Measurements from ENCODE around the gene FANCE.
A peak's percentile ranks its signal among the peaks of the same experiment; 100 is the strongest.

The FANCE gene

GRCh38 chr6:35412102-35412501, 40.0 kb upstream of the FANCE start:
- Histone ChIP-seq H2AFZ (ENCODE audit: low read length) (no peak overlapping the region), H2BK120ac (ENCODE audit: low read depth, low read length) (no peak overlapping the region), H3K4me1 (ENCODE audit: control insufficient read depth in 2 of 2, insufficient read depth in 1 of 2, low read depth in 1 of 2, low read length in 2 of 2) (peaks cover 2 to 4% of the 10 kb centered on the region in 2 donors), H3K4me3 (ENCODE audit: low read length in 2 of 2) (no peak overlapping the region), H3K9ac (ENCODE audit: low read depth, low read length, poor library complexity) (no peak overlapping the region), H3K9me3 (replicated peaks in 1 of 2; ENCODE audit: control insufficient read depth in 2 of 2, insufficient read depth in 1 of 2, low read depth in 1 of 2, low read length in 2 of 2) (no peaks in the 10 kb centered on the region), H3K27ac (replicated peaks; ENCODE audit: low read length) (no peak overlapping the region), H4K91ac (ENCODE audit: low read depth, low read length, poor library complexity) (no peak overlapping the region), H3K4ac (ENCODE audit: low read length) (no peak overlapping the region), H3K23ac (ENCODE audit: low read depth, low read length, poor library complexity) (no peak overlapping the region), H3K4me2 (ENCODE audit: insufficient read depth, low read length, poor library complexity, severe bottlenecking) (no peak overlapping the region), H3K79me1 (ENCODE audit: low read depth, low read length) (no peaks in the 10 kb centered on the region), H2BK15ac (ENCODE audit: low read length) (no peak overlapping the region), H3K18ac (ENCODE audit: low read length) (no peak overlapping the region), H2BK5ac (ENCODE audit: low read length) (no peak overlapping the region), H2BK12ac (ENCODE audit: low read length) (no peak overlapping the region), H3K14ac (ENCODE audit: low read length) (no peak overlapping the region), H2AK5ac (ENCODE audit: low read depth, low read length) (no peak overlapping the region), H4K8ac (ENCODE audit: low read depth, low read length) (no peak overlapping the region), H3K36me3 (replicated peaks in 1 of 2; ENCODE audit: control insufficient read depth in 2 of 2, insufficient read depth in 2 of 2, low read length in 2 of 2) (peaks cover 10 to 34% of the 10 kb centered on the region in 2 donors), H3K27me3 (ENCODE audit: control insufficient read depth in 3 of 3, insufficient read depth in 3 of 3, low read depth in 1 of 3, low read length in 3 of 3) (peaks cover 0 to 2% (median 0%) of the 10 kb centered on the region in 3 experiments)
- no CpG with 5 or more reads among the region's 8 CpGs for WGBS, 2 donors (ENCODE audit: extremely low coverage in 2 of 2, insufficient read length in 2 of 2, insufficient replicate concordance in 1 of 2)
- no peak for DNase-seq (ENCODE audit: low spot score)

GRCh38 chr6:35413911-35414310, 38.2 kb upstream of the FANCE start:
- Histone ChIP-seq H2BK12ac (ENCODE audit: low read length) (no peak overlapping the region), H3K9ac (ENCODE audit: low read depth, low read length, poor library complexity) (no peak overlapping the region), H2BK15ac (ENCODE audit: low read length) (no peak overlapping the region), H3K4me3 (ENCODE audit: low read length in 2 of 2) (no peak overlapping the region), H3K4me2 (ENCODE audit: insufficient read depth, low read length, poor library complexity, severe bottlenecking) (no peak overlapping the region), H3K79me1 (ENCODE audit: low read depth, low read length) (no peaks in the 10 kb centered on the region), H4K8ac (ENCODE audit: low read depth, low read length) (no peak overlapping the region), H3K36me3 (replicated peaks in 1 of 2; ENCODE audit: control insufficient read depth in 2 of 2, insufficient read depth in 2 of 2, low read length in 2 of 2) (peaks cover 10 to 42% of the 10 kb centered on the region in 2 donors), H3K9me3 (replicated peaks in 1 of 2; ENCODE audit: control insufficient read depth in 2 of 2, insufficient read depth in 1 of 2, low read depth in 1 of 2, low read length in 2 of 2) (no peaks in the 10 kb centered on the region), H3K4me1 (ENCODE audit: control insufficient read depth in 2 of 2, insufficient read depth in 1 of 2, low read depth in 1 of 2, low read length in 2 of 2) (peaks cover 3 to 8% of the 10 kb centered on the region in 2 donors), H2BK120ac (ENCODE audit: low read depth, low read length) (no peak overlapping the region), H3K18ac (ENCODE audit: low read length) (no peak overlapping the region), H2AFZ (ENCODE audit: low read length) (no peak overlapping the region), H3K27me3 (ENCODE audit: control insufficient read depth in 3 of 3, insufficient read depth in 3 of 3, low read depth in 1 of 3, low read length in 3 of 3) (peaks cover 0 to 2% (median 0%) of the 10 kb centered on the region in 3 experiments), H2BK5ac (ENCODE audit: low read length) (no peak overlapping the region), H2AK5ac (ENCODE audit: low read depth, low read length) (no peak overlapping the region), H4K91ac (ENCODE audit: low read depth, low read length, poor library complexity) (no peak overlapping the region), H3K4ac (ENCODE audit: low read length) (no peak overlapping the region), H3K27ac (replicated peaks; ENCODE audit: low read length) (no peak overlapping the region), H3K23ac (ENCODE audit: low read depth, low read length, poor library complexity) (no peak overlapping the region), H3K14ac (ENCODE audit: low read length) (no peak overlapping the region)
- no CpG with 5 or more reads among the region's 6 CpGs for WGBS, 2 donors (ENCODE audit: extremely low coverage in 2 of 2, insufficient read length in 2 of 2, insufficient replicate concordance in 1 of 2)
- DNase-seq (ENCODE audit: low spot score) = no peak

DNA sequence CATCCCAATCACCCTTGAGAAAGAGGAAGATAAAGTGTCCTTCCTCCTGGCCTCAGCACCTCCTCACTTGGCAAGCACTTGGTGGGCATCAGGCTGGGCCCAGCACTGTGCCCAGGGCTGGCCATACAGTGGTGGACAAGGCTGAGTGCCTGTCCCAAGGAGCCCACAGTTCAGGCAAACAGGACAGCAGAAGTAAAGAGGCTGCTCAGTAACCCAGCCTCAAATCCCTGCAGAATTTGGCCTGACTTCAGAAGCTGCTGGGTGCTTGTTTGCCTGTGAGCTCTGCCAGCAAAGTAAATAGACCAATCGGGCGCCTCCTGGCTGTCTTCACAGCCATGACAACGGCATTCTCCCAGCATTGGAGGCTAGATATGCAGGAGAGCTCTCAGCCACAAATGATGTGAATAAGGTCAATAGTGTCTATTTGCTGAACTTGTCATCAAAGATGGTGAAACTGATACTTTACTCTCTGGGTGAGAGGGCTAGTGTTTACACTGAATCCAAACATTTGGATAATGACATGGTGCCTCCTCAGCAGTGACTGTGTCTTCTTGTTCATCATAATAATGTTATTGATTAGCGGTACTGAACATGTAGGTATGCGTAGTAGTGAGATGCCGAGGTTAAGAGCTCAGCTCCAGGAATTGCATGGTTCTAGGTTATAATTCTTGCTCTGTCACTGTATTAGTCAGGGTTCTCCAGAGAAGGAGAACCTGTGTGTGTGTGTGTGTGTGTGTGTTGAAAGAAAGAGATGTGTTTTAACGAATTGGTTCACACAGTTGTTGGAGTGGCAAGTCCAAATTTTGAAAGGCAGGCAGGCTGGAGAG, 36.9 kb upstream of the FANCE start:
- Histone ChIP-seq H3K27ac (replicated peaks; ENCODE audit: low read length) (no peak overlapping the region), H2BK15ac (ENCODE audit: low read length) (no peak overlapping the region), H2BK120ac (ENCODE audit: low read depth, low read length) (no peak overlapping the region), H3K4me2 (ENCODE audit: insufficient read depth, low read length, poor library complexity, severe bottlenecking) (no peak overlapping the region), H3K23ac (ENCODE audit: low read depth, low read length, poor library complexity) (no peak overlapping the region), H3K4me1 (ENCODE audit: control insufficient read depth in 2 of 2, insufficient read depth in 1 of 2, low read depth in 1 of 2, low read length in 2 of 2) (peaks cover 3 to 16% of the 10 kb centered on the region in 2 donors), H3K79me1 (ENCODE audit: low read depth, low read length) (no peaks in the 10 kb centered on the region), H2BK5ac (ENCODE audit: low read length) (peak overlapping the region; percentile 20), H3K27me3 (ENCODE audit: control insufficient read depth in 3 of 3, insufficient read depth in 3 of 3, low read depth in 1 of 3, low read length in 3 of 3) (peaks cover 0 to 2% (median 0%) of the 10 kb centered on the region in 3 experiments), H3K14ac (ENCODE audit: low read length) (no peak overlapping the region), H4K91ac (ENCODE audit: low read depth, low read length, poor library complexity) (no peak overlapping the region), H2AFZ (ENCODE audit: low read length) (no peak overlapping the region), H4K8ac (ENCODE audit: low read depth, low read length) (no peak overlapping the region), H3K36me3 (replicated peaks in 1 of 2; ENCODE audit: control insufficient read depth in 2 of 2, insufficient read depth in 2 of 2, low read length in 2 of 2) (peaks cover 11 to 49% of the 10 kb centered on the region in 2 donors), H2BK12ac (ENCODE audit: low read length) (no peak overlapping the region), H3K4ac (ENCODE audit: low read length) (no peak overlapping the region), H2AK5ac (ENCODE audit: low read depth, low read length) (no peak overlapping the region), H3K9me3 (replicated peaks in 1 of 2; ENCODE audit: control insufficient read depth in 2 of 2, insufficient read depth in 1 of 2, low read depth in 1 of 2, low read length in 2 of 2) (no peaks in the 10 kb centered on the region), H3K9ac (ENCODE audit: low read depth, low read length, poor library complexity) (no peak overlapping the region), H3K18ac (ENCODE audit: low read length) (no peak overlapping the region), H3K4me3 (ENCODE audit: low read length in 2 of 2) (no peak overlapping the region)
- DNase-seq (ENCODE audit: low spot score) = peak; percentile 32
- WGBS, 2 donors (ENCODE audit: extremely low coverage in 2 of 2, insufficient read length in 2 of 2, insufficient replicate concordance in 1 of 2) = no CpG with 5 or more reads among the region's 7 CpGs

- WGBS, 2 donors (ENCODE audit: extremely low coverage in 2 of 2, insufficient read length in 2 of 2, insufficient replicate concordance in 1 of 2) = no CpG with 5 or more reads among the region's 14 CpGs
- no peak overlapping the region for H3K27ac ChIP-seq (replicated peaks; ENCODE audit: low read length)
These were observed 34.0 kb upstream of the FANCE start for GRCh38 chr6:35417979-35418661.

More at GRCh38 chr6:35417979-35418661, 34.0 kb upstream of the FANCE start:
- H3K23ac ChIP-seq (ENCODE audit: low read depth, low read length, poor library complexity) = no peak overlapping the region
- H2BK5ac ChIP-seq (ENCODE audit: low read length) = no peak overlapping the region
- H3K4me1 ChIP-seq (ENCODE audit: control insufficient read depth in 2 of 2, insufficient read depth in 1 of 2, low read depth in 1 of 2, low read length in 2 of 2) = peaks cover 3 to 16% of the 10 kb centered on the region in 2 donors
- H2AK5ac ChIP-seq (ENCODE audit: low read depth, low read length) = no peak overlapping the region
- no peaks in the 10 kb centered on the region for H3K79me1 ChIP-seq (ENCODE audit: low read depth, low read length)
- H2BK12ac ChIP-seq (ENCODE audit: low read length) = no peak overlapping the region
- no peaks in the 10 kb centered on the region for H3K27me3 ChIP-seq (ENCODE audit: control insufficient read depth in 3 of 3, insufficient read depth in 3 of 3, low read depth in 1 of 3, low read length in 3 of 3)
- H3K4me3 ChIP-seq (ENCODE audit: low read length in 2 of 2) = no peak overlapping the region
- no peak overlapping the region for H2BK120ac ChIP-seq (ENCODE audit: low read depth, low read length)
- no peak for DNase-seq (ENCODE audit: low spot score)
- H3K9me3 ChIP-seq (replicated peaks in 1 of 2; ENCODE audit: control insufficient read depth in 2 of 2, insufficient read depth in 1 of 2, low read depth in 1 of 2, low read length in 2 of 2) = no peaks in the 10 kb centered on the region
- no peak overlapping the region for H3K14ac ChIP-seq (ENCODE audit: low read length)
- no peak overlapping the region for H3K4me2 ChIP-seq (ENCODE audit: insufficient read depth, low read length, poor library complexity, severe bottlenecking)
- no peak overlapping the region for H2BK15ac ChIP-seq (ENCODE audit: low read length)
- peaks cover 10 to 40% of the 10 kb centered on the region in 2 donors for H3K36me3 ChIP-seq (replicated peaks in 1 of 2; ENCODE audit: control insufficient read depth in 2 of 2, insufficient read depth in 2 of 2, low read length in 2 of 2)
- H3K18ac ChIP-seq (ENCODE audit: low read length) = no peak overlapping the region
- no peak overlapping the region for H4K8ac ChIP-seq (ENCODE audit: low read depth, low read length)
- H3K4ac ChIP-seq (ENCODE audit: low read length) = no peak overlapping the region
- H4K91ac ChIP-seq (ENCODE audit: low read depth, low read length, poor library complexity) = no peak overlapping the region
- no peak overlapping the region for H3K9ac ChIP-seq (ENCODE audit: low read depth, low read length, poor library complexity)
- no peak overlapping the region for H2AFZ ChIP-seq (ENCODE audit: low read length)
